Bronchus fibroblast of lung (primary cell): ENCODE results near the gene RAMACL. TPM values are rescaled to one million over a fixed set of nuclear protein-coding genes. Genes with fewer than 3 reads are reported as not detected.

Experiments
- total RNA-seq: library from RNA; depleted of rRNA; stranded (reverse); fragments of >200 nt; gene quantifications from 2 replicates; pipeline ENCODE4 v1.2.3, GENCODE V29; 2015

Gene RAMACL
- total RNA-seq = under 0.01 TPM in 2 replicates

DNA sequence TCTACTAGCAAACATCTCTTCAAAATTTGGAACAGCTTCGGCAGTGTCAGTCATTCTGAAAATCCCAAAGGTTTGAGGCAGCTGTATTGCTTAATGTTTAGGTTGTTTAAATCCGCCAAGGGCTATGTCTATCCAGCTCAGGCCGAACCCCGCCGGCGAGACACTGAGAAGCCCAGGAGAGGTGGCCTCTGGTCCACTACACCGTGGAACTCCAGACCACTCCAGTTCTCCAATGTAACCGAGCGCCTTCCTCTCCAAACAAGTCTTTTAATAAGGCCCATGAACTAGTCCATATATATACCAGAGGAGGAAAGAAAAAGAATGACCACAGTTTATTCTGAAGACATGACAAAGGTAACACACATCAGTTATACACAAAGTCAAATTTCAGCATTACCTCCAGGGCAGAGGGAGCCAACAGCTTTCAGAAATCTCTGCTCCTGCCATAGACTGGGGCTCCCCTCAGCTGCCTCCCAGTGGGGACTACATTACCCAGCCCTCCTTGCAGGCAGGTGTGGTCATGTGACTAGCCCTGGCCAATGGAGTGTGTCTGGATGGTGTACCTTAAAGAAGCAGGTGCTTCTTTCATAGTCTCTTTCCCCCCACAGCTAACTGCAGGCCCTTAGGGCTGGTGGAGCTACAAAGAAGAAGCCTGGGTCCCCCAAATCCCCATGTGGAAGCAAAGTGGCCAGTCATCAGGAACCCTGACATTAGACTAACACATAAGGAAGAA, at the start of gene RAMACL:
TSS of gene RAMACL (minus strand) at position 255 of the 733 bp plus-strand sequence. CDS start at position 54, 201 bp downstream.

DNA sequence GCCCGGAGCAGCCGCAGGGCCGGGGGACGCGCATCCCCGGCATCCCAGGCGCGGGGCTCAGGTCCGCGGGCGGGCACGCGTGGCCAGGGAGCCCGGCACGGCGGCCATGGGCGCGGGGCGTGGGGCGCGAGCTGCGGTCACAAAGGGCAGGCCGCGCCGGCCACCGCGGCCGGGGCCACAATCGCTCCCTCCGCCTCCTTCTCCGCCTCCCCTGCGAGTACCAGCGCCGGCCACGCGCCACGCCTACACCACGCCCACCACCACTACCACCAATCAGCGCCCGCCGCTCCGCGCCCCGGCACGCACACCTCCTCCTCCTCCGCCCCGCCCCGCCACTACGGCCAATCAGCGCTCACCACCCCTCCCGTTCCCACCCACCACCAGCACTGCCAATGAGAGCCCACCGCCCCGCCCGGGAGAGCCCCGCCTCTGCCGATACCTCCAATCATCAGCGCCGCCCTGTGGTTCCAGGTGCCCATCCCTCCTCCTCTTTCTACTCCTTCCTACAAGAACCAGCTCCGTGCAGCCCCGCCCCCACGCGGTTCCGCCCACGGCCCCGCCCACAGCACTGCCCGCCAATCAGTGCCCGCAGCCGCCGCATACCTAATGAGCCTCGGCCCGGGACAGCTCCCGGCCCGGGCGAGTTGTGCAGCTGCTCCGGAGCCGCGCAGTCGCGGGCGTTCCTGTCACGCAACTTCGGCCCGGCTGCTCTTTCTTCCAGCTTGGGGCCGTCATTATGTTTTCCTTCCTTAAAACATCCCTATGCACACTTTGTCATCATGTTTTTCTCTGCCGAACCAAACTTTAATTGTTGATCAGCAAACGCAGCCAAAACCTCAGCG, 40.8 kb upstream of the RAMACL start, which contains the start of gene RPS6KA2:
TSS of gene RPS6KA2 (minus strand) at position 219 of the 842 bp plus-strand sequence. CDS start 232 bp downstream, outside the sequence.

Other genes with a start within 250 kb of the RAMACL start
- gene SFT2D1, start 244.1 kb downstream of the RAMACL start, total RNA-seq = 56.9 and 63.0 TPM in 2 replicates
- 32.9 and 40.5 TPM in 2 replicates for gene MPC1, start 203.7 kb downstream of the RAMACL start, total RNA-seq
- 44.2 and 49.3 TPM in 2 replicates for gene RPS6KA2, start 40.6 kb upstream of the RAMACL start, total RNA-seq